ENCODE measurements around the gene SPDYE6. TPM values are rescaled to one million over a fixed set of nuclear protein-coding genes. Genes with fewer than 3 reads are reported as not detected.

SPDYE6 gene
- total RNA-seq, 1 experiment from 2014 or later, result not detected

DNA sequence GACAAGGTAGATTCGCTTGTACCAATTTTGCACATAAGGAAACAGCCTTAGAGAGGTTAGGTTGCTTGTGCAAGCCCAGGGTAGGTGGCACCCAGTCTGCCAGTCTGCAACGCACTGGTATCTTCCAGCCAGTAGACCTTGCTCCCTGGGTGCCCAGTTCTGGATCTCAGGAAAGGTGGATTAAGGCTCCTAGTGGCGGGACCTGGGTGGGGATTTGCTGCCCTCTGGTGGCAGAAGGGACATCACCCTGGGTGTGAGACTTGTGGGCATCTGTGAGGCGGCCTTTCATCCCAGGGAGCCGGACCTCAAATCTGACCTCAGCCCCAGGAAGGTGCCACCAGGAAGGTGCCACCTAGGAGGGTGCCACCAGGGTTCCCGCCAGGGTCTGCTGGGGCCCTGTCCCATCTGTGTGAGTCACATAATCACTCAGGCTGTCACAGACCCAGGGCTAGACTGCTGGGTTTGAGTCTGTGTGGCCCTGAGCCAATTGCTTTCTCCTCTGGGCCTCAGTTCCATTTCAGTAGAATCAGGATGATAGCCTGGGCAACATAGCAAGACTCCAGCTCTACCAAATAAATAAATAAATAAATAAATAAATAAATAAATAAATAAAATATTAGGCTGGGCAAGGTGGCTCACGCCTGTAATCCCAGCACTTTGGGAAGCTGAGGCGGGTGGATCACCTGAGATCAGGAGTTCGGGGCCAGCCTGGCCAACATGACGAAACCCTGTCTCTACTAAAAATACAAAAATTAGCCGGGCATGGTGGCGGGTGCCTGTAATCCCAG is 34.6 kb upstream of the SPDYE6 start:
- Histone ChIP-seq H3K4me3 (replicated peaks in 1 of 2; ENCODE audit: low read depth in 1 of 2, low read length in 2 of 2) (no peak overlapping the region), H3K9me2 (ENCODE audit: insufficient read depth) (no peaks in the 10 kb centered on the region), H3K27ac (ENCODE audit: low read depth, low read length) (no peak overlapping the region), H3K27me3 (ENCODE audit: insufficient read depth, low read length) (no peaks in the 10 kb centered on the region), H3K9me3 (ENCODE audit: control insufficient read depth in 1 of 2, insufficient read depth in 1 of 2, low read depth in 1 of 2, low read length in 2 of 2) (no peaks in the 10 kb centered on the region), H3K4me1 (ENCODE audit: control insufficient read depth in 1 of 2, insufficient read depth in 2 of 2, low read length in 2 of 2) (peaks cover 19 to 21% of the 10 kb centered on the region in 2 experiments), H3K4me2 (ENCODE audit: low read length) (no peak overlapping the region), H2AFZ (ENCODE audit: low read depth, low read length, poor library complexity, severe bottlenecking) (no peak overlapping the region), H3K36me3 (ENCODE audit: control insufficient read depth in 1 of 2, insufficient read depth in 2 of 2, low read length in 2 of 2) (peaks cover 4 to 17% of the 10 kb centered on the region in 2 experiments; a peak in 3 of 4 replicates), H4K20me1 (ENCODE audit: insufficient read depth) (no peaks in the 10 kb centered on the region), H3K9ac (ENCODE audit: low read length) (no peak overlapping the region), H3K79me2 (ENCODE audit: insufficient read depth, low read length) (peaks cover 4% of the 10 kb centered on the region; the same call in 1 of the 2 replicates)
- TF ChIP-seq ELF1 (IDR thresholded peaks at IDR 0.05; ENCODE audit: borderline replicate concordance, low read depth), result no peak
- TF ChIP-seq, protein P1, sequence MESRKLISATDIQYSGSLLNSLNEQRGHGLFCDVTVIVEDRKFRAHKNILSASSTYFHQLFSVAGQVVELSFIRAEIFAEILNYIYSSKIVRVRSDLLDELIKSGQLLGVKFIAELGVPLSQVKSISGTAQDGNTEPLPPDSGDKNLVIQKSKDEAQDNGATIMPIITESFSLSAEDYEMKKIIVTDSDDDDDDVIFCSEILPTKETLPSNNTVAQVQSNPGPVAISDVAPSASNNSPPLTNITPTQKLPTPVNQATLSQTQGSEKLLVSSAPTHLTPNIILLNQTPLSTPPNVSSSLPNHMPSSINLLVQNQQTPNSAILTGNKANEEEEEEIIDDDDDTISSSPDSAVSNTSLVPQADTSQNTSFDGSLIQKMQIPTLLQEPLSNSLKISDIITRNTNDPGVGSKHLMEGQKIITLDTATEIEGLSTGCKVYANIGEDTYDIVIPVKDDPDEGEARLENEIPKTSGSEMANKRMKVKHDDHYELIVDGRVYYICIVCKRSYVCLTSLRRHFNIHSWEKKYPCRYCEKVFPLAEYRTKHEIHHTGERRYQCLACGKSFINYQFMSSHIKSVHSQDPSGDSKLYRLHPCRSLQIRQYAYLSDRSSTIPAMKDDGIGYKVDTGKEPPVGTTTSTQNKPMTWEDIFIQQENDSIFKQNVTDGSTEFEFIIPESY (IDR thresholded peaks at IDR 0.05; ENCODE audit: extremely low read depth, insufficient replicate concordance, low read length), result no peak
- TF ChIP-seq EGR1 (IDR thresholded peaks at IDR 0.05; ENCODE audit: low read depth), result no peak
- TF ChIP-seq RAD21 (IDR thresholded peaks at IDR 0.05; ENCODE audit: low read depth), result peak; percentile 93
- TF ChIP-seq CTCF (IDR thresholded peaks at IDR 0.05 in 2 of 3, conservative IDR thresholded peaks at IDR 0.05 in 1 of 3; ENCODE audit: borderline replicate concordance in 1 of 3, insufficient read depth in 1 of 3, low read depth in 2 of 3, low read length in 2 of 3), result peak; percentile 84 to 95 (median 92)
- TF ChIP-seq TCF7L2 (IDR thresholded peaks at IDR 0.05; ENCODE audit: borderline replicate concordance, extremely low read depth, insufficient read depth, insufficient read length), result peak; percentile 14
- ChIA-PET POLR2A (no interaction called here), CTCF (interaction anchor here (1.2 to 1.3 kb wide), 2 partner anchors 110 to 111 kb away, joined by 3 to 4 read pairs; no protein-coding TSS in a partner anchor), RAD21 (ENCODE audit: low non-redundant PET in 1 of 2, low total read pairs in 2 of 2, uncharacterized antibody in 2 of 2, unreplicated experiment in 2 of 2) (interaction anchor here in 1 of 2 experiments (0.8 kb wide), 1 partner anchor 112 kb away, joined by 4 read pairs; no protein-coding TSS in a partner anchor)
- intact Hi-C loops (cut with micrococcal nuclease), result loop anchor here (1.0 kb wide), 2 partner anchors 112 to 849 kb away; no protein-coding TSS in a partner anchor
- peak; percentile 60 for DNase-seq (ENCODE audit: low read depth, low spot score)
- no TSS peak for BruUV-seq (replicated peaks)
- peak; percentile 91 for ATAC-seq
